ENCODE data around the gene ZNF525.
A peak's percentile ranks its signal among the peaks of the same experiment; 100 is the strongest.
"Not testable (repeated sequence)": the region's sequence is repeated elsewhere in the genome, so short reads cannot be mapped to it uniquely, and the experiment has no call there.

The ZNF525 gene

DNA sequence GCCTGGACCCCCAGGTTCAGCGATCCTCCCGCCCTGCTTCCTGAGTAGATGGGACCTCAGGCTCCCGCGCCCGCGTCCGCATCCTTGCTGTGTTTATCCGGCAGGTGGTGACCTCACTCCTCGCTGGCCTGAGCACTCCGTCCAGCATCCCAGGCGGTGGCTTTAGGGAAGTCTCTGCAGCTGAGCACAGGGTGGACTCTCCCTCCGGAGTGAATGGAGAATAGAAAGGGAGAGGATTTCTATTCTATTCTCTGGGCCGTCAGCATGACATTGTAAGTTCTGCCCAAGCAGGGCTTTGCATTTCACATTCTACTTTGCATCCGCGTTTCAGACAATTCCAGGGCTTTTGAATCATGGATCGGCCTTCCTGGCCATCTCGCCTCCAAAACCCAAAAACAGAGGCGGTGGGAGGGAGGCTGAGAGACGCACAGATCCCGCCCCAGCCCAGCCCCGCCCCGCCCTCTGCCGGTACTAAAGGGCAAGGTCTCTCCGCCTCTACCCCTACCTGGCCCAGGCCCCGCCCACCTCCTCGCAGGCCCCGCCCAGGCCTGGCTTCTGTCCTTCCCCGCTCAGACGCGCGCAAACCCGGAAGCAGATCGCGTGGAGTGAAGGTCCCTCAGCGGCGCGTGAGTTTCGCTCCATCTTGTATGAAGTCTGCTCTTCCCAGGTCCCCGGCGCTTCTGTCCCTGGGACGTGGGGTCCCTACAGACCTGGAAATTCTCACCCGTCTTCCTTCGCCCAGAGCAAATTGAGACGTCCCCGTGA is at the start of gene ZNF525:
TSS of gene ZNF525 (plus strand) at position 572 of the 765 bp plus-strand sequence. CDS start 6,577 bp downstream, outside the sequence.
- DNase-seq (ENCODE audit: low spot score): peak; percentile 90

- no peak for DNase-seq (ENCODE audit: low spot score)
These were observed 36.5 kb upstream of the ZNF525 start for GRCh38 chr19:53328967-53329366.

DNA sequence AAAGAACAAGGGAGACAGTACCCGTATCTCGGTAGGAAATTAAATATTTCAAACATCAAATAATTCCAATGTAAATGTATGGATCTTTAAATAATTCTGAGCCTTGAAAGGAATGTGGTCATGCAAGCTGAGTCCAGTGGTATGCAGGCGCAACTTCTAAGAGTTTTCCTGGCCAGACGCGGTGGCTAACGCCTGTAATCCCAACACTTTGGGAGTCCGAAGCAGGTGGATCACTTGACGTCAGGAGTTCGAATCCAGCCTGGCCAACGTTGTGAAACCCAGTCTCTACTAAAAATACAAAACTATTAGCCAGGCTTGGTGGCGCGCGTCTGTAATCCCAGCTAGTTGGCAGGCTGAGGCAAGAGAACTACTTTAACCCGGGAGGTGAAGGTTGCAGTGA is 33.0 kb upstream of the ZNF525 start:
- no peak for DNase-seq (ENCODE audit: low spot score)

DNA sequence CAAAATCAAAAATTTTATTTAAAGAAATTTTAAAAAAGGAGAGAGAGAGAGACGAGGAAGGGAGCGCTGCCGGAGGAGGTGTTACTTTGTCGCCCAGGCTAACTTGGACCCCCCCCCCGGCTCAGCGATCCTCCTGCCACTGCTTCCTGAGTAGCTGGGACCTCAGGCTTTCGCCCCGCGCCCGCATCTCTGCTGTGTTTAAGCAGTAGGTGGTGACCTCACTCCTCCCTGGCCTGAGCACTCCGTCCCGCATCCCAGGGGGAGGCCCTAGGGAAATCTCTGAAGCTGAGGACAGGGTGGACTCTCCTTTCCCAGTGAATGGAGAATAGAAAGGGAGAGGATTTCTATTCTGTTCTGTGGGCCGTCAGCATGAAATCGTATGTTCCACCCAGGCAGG is 32.4 kb upstream of the ZNF525 start:
- DNase-seq (ENCODE audit: low spot score): no peak

- DNase-seq (ENCODE audit: low spot score): peak; percentile 96
These were observed 31.7 kb upstream of the ZNF525 start, which contains the start of gene ZNF845 for GRCh38 chr19:53333463-53334449. TSS of gene ZNF845 (plus strand) at chr19:53333749. CDS start at chr19:53341308, 7,559 bp downstream.

GRCh38 chr19:53344403-53344802 is 21.1 kb upstream of the ZNF525 start:
- not testable (repeated sequence) for DNase-seq (ENCODE audit: low spot score)

GRCh38 chr19:53355739-53356138 is 9.8 kb upstream of the ZNF525 start:
- DNase-seq (ENCODE audit: low spot score): no peak

GRCh38 chr19:53357821-53358581 is 7.5 kb upstream of the ZNF525 start:
- no peak for DNase-seq (ENCODE audit: low spot score)

- DNase-seq (ENCODE audit: low spot score): not testable (repeated sequence)
These were observed 5.4 kb upstream of the ZNF525 start for GRCh38 chr19:53360056-53360455.

DNA sequence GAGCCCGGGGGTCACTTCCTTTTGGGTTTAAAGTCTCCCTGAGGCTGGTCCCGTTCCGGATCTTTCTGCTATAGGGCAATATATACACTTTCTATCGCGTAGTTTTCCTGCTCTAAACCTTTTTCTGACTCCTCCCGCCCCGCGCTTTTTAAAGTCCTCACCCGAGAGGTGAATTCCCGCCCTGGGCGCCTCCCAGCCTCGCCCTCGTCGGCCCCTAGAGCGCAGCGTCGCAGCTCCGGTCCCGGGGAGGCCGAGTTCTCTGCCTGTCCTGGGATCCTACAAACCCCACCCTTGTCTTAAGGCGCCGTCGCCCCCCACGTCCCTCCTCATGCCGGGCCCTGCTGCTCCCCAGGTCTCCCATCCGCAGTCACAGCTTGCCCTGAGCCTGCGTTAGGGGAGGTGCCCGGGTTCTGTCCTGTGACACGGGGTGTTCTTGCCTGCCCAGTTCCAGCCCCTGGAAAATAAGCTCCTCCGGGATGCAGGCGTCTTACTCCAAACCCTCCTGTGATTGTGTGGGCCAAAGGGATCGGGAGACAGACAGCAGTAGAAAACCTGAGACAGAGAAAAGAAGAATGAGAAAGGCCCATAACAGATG is 491 bp downstream of the ZNF525 start:
- DNase-seq (ENCODE audit: low spot score): peak; percentile 70

DNA sequence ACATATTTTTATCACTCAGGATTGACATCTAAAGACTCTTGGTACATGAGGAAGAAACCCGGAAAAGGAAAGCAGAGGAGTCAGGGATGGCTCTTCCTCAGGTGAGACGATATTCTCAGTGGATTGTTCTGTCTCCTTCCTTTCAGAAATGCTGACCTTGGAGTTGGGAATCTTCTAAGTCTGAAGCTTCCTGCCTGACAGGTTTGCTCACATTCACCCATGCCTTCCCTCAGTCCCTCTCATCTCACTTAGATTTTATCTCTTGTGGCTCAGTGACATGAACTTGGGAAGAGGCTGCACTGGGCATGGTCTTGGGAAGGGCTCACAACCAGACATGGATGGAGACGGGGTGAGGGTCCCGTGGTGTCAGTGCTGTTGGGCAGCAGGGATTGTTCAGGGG is 6.7 kb downstream of the ZNF525 start:
- no peak for DNase-seq (ENCODE audit: low spot score)

GRCh38 chr19:53374288-53374687 is 8.8 kb downstream of the ZNF525 start:
- DNase-seq (ENCODE audit: low spot score): no peak

- no peak for DNase-seq (ENCODE audit: low spot score)
These were observed 9.2 kb downstream of the ZNF525 start for GRCh38 chr19:53374743-53375142.

GRCh38 chr19:53381376-53381775 is 15.9 kb downstream of the ZNF525 start:
- no peak for DNase-seq (ENCODE audit: low spot score)

DNA sequence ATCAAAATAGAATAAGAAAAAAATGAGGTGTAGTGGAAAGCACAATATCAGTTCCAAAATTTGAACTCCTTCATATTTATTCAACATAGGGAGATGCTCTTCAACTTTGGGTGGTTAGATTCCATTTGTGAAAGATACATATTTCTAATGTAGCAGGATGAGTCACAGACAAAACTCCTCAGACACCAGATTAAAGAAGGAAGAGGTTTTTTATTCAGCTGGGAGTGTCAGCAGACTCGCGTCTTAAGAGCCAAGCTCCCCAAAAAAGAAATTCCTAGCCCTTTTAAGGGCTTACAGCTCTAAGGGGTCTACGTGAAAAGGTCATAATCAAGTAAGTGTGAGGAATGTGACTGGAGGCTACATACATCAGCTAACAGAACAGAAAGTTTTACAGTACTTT is 22.7 kb downstream of the ZNF525 start:
- DNase-seq (ENCODE audit: low spot score): no peak

GRCh38 chr19:53388904-53389303 is 23.4 kb downstream of the ZNF525 start:
- DNase-seq (ENCODE audit: low spot score): no peak

DNA sequence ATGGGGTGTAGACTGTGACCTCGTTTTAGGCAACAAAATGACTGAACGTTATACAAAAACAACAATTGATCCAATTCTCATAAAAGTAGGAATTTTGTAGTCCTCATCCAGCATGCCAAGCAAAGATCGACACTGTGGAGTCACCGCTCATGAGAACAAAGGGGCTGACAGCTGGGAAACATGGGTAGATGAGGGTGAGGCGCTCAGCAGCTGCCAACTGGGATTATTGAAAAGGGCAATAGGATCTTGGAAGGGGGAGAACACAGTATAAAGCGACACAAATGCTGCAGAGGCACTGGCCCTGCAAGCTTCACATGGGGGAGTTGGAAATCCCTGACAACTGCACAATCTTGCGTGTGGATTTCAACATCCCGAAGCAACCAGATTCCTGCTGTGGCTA is 24.1 kb downstream of the ZNF525 start:
- no peak for DNase-seq (ENCODE audit: low spot score)

DNA sequence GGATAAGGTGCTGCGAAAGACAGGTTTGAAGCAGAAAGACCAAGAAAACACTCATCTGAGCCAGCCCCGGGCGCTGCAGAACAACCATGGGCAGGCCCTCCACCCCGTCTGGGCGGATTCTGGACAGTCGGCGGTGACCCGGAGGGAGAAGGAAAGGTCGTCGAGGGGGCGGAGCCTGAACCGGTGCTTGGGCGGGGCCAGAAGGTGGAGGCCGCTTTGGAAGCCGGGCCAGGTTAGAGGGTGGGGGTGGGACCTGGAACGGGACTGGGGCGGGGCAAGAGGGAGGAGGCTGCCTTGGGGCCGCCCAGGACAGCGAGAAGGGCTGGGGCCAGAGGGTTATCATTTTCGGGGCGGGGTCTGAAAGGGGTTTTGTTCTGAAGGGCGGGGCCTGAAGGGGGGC is 24.5 kb downstream of the ZNF525 start:
- DNase-seq (ENCODE audit: low spot score): no peak

DNA sequence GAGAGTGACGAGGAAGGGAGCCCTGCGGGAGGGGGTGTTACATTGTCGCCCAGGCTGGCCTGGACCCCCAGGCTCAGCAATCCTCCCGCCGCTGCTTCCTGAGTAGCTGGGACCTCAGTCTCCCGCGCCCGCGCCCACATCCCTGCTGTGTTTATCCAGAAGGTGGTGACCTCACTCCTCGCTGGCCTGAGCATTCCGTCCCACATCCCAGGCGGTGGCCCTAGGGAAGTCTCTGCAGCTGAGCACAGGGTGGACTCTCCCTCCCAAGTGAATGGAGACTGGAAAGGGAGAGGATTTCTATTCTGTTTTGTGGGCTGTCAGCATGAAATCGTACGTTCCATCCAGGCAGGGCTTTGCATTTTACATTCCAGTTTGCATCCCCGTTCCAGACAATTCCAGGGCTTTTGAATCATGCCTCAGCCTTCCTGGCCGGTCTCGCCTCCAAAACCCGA is 29.0 kb downstream of the ZNF525 start:
- no peak for DNase-seq (ENCODE audit: low spot score)

DNA sequence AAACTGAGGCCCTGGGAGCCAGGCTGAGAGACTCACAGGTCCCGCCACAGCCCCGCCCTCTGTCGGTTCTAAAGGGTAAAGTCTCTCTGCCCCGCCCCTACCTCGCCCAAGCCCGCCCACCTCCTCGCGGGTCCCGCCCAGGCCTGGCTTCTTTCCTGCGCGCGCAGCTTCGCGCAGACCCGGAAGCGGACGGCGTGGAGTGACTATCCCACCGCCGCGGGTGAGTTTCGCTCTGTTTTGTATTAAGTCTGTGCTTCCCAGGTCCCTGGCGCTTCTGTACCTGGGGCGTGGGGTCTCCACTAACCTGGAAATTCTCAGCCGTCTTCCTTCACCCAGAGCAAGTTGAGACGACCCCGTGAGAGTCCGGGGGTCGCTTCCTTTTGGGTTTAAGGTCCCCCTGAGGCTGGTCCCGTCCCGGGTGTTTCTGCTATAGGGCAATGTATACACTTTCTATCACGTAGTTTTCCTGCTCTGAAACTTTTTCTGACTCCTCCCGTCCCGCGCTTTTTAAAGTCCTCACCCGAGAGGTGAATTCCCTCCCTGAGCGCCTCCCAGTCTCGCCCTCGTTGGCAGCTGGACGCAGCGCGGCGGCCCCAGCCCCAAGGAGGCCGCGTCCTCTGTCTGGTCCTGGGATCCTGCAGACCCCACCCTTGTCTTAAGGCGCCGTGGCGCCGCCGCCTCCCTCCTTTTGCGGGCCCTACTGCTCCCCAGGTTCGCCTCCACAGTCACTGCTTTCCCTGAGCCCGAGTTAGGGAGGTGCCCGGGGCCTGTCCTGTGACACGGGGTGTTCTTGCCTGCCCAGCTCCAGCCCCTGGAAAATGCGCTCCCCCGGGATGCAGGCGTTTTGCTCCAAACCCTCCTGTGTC is 29.7 kb downstream of the ZNF525 start, which contains the start of gene ZNF765:
TSS of gene ZNF765 (plus strand) at position 176 of the 866 bp plus-strand sequence. CDS start 2,867 bp downstream, outside the sequence.
- peak; percentile 98 for DNase-seq (ENCODE audit: low spot score)

Data from left forelimb (tissue), 1 donor.